ENCODE measurements around the gene BAAT. TPM values are rescaled to one million over a fixed set of nuclear protein-coding genes. Genes with fewer than 3 reads are reported as not detected.

The BAAT gene
- total RNA-seq, 1 experiment from 2014 or later, result 0.25 TPM

GRCh38 chr9:101312661-101313060, 72.1 kb downstream of the BAAT start:
- no peak for TF ChIP-seq TCF7L2 (IDR thresholded peaks at IDR 0.05; ENCODE audit: borderline replicate concordance, extremely low read depth, insufficient read depth, insufficient read length)
- TF ChIP-seq SRF (IDR thresholded peaks at IDR 0.05; ENCODE audit: low read depth), result no peak
- no peak for TF ChIP-seq JUND (IDR thresholded peaks at IDR 0.05)
- TF ChIP-seq FOSL1 (IDR thresholded peaks at IDR 0.05; ENCODE audit: low read depth), result no peak
- TF ChIP-seq EZH2phosphoT487 (IDR thresholded peaks at IDR 0.05; ENCODE audit: borderline replicate concordance), result no peak
- TF ChIP-seq REST (IDR thresholded peaks at IDR 0.05; ENCODE audit: low read depth), result no peak
- TF ChIP-seq EGR1 (IDR thresholded peaks at IDR 0.05; ENCODE audit: low read depth), result no peak
- TF ChIP-seq EZH2 (IDR thresholded peaks at IDR 0.05), result no peak
- no peak for TF ChIP-seq CBX3 (IDR thresholded peaks at IDR 0.05; ENCODE audit: low read depth)
- TF ChIP-seq ZBTB33 (IDR thresholded peaks at IDR 0.05; ENCODE audit: extremely low read depth, insufficient replicate concordance, low read length), result no peak
- no peak for TF ChIP-seq CEBPB (IDR thresholded peaks at IDR 0.05; ENCODE audit: low read depth)
- TF ChIP-seq ELF1 (IDR thresholded peaks at IDR 0.05; ENCODE audit: borderline replicate concordance, low read depth), result no peak
- no peak for TF ChIP-seq YY1 (IDR thresholded peaks at IDR 0.05; ENCODE audit: extremely low read depth, insufficient replicate concordance, low read depth, low read length)
- no peak for TF ChIP-seq POLR2AphosphoS5 (IDR thresholded peaks at IDR 0.05; ENCODE audit: low read depth, low read length)
- TF ChIP-seq CTCF (IDR thresholded peaks at IDR 0.05 in 2 of 3, conservative IDR thresholded peaks at IDR 0.05 in 1 of 3; ENCODE audit: borderline replicate concordance in 1 of 3, insufficient read depth in 1 of 3, low read depth in 2 of 3, low read length in 2 of 3), result no peak
- no peak for TF ChIP-seq ATF3 (IDR thresholded peaks at IDR 0.05)
- no peak for TF ChIP-seq SP1 (IDR thresholded peaks at IDR 0.05; ENCODE audit: low read depth)
- TF ChIP-seq SIN3A (IDR thresholded peaks at IDR 0.05; ENCODE audit: low read depth), result no peak
- TF ChIP-seq POLR2A (IDR thresholded peaks at IDR 0.05; ENCODE audit: borderline replicate concordance, extremely low read depth, insufficient read depth, insufficient read length), result no peak
- Histone ChIP-seq H3K4me1 (ENCODE audit: control insufficient read depth in 1 of 2, insufficient read depth in 2 of 2, low read length in 2 of 2) (no peaks in the 10 kb centered on the region), H3K27me3 (ENCODE audit: insufficient read depth, low read length) (peaks cover 44% of the 10 kb centered on the region), H3K27ac (ENCODE audit: low read depth, low read length) (no peak overlapping the region), H3K9me3 (ENCODE audit: control insufficient read depth in 1 of 2, insufficient read depth in 1 of 2, low read depth in 1 of 2, low read length in 2 of 2) (no peaks in the 10 kb centered on the region), H4K20me1 (ENCODE audit: insufficient read depth) (no peaks in the 10 kb centered on the region), H3K4me2 (ENCODE audit: low read length) (no peak overlapping the region), H3K4me3 (replicated peaks in 1 of 2; ENCODE audit: low read depth in 1 of 2, low read length in 2 of 2) (no peak overlapping the region), H3K79me2 (ENCODE audit: insufficient read depth, low read length) (no peaks in the 10 kb centered on the region), H3K36me3 (ENCODE audit: control insufficient read depth in 1 of 2, insufficient read depth in 2 of 2, low read length in 2 of 2) (no peaks in the 10 kb centered on the region), H2AFZ (ENCODE audit: low read depth, low read length, poor library complexity, severe bottlenecking) (no peak overlapping the region), H3K9me2 (ENCODE audit: insufficient read depth) (no peaks in the 10 kb centered on the region), H3K9ac (ENCODE audit: low read length) (no peak overlapping the region)
- intact Hi-C loops (cut with micrococcal nuclease), result no loop called here
- ChIA-PET CTCF (interaction anchor here (0.9 to 3.8 kb wide), 11 partner anchors 23 to 711 kb away, joined by 3 to 152 read pairs (median 10); no protein-coding TSS in a partner anchor), RAD21 (ENCODE audit: low non-redundant PET in 1 of 2, low total read pairs in 2 of 2, uncharacterized antibody in 2 of 2, unreplicated experiment in 2 of 2) (interaction anchor here (1.3 kb wide), 2 partner anchors 194 to 711 kb away, joined by 6 to 7 read pairs; no protein-coding TSS in a partner anchor), POLR2A (no interaction called here)
- no TSS peak for BruUV-seq (replicated peaks)
- DNase-seq (ENCODE audit: low read depth, low spot score) (no peak), ATAC-seq (no peak)
